RWPE2 (cell line): ENCODE measurements around the gene SPATA24.
A peak's percentile ranks its signal among the peaks of the same experiment; 100 is the strongest.

ENCODE experiments used
- ATAC-seq: fragments of 200-7000 bp; cut with Tn5 transposase; 3 replicates; pipeline ENCODE4 v1.9.1; 2021; ENCODE audit warnings: low read depth
- DNase-seq: peaks from one replicate; pipeline ENCODE4 v3.0.0-alpha.2; 2020; ENCODE audit warnings: low spot score
- H3K27ac ChIP-seq: fragments of 450-650 bp; 2 replicates; pipeline ENCODE4 v1.5.1; 2017; ENCODE audit warnings: mild to moderate bottlenecking; ENCODE audit not compliant: poor library complexity, severe bottlenecking
- H3K27me3 ChIP-seq: fragments of 250-450 bp; sonication (Bioruptor Pico); 2 replicates; pipeline ENCODE4 v1.5.1; 2021; ENCODE audit warnings: mild to moderate bottlenecking, moderate library complexity; ENCODE audit not compliant: insufficient read depth, poor library complexity, severe bottlenecking
- H3K36me3 ChIP-seq: fragments of 250-450 bp; sonication (Bioruptor Pico); 2 replicates; pipeline ENCODE4 v1.5.1; 2020; ENCODE audit warnings: low read depth, mild to moderate bottlenecking, moderate library complexity
- H3K4me1 ChIP-seq: fragments of 250-450 bp; sonication (Bioruptor Pico); 2 replicates; pipeline ENCODE4 v1.5.1; 2021; ENCODE audit warnings: mild to moderate bottlenecking, moderate library complexity; ENCODE audit not compliant: insufficient read depth, poor library complexity, severe bottlenecking
- H3K4me3 ChIP-seq: fragments of 250-450 bp; sonication (Bioruptor Pico); 2 replicates; pipeline ENCODE4 v1.5.1; 2021; ENCODE audit warnings: mild to moderate bottlenecking, moderate library complexity; ENCODE audit not compliant: severe bottlenecking
- H3K9me3 ChIP-seq: fragments of 250-450 bp; sonication (Bioruptor Pico); 2 replicates; pipeline ENCODE4 v1.5.1; 2021; ENCODE audit warnings: mild to moderate bottlenecking, moderate library complexity; ENCODE audit not compliant: severe bottlenecking
- CTCF ChIP-seq: fragments of 450-650 bp; IDR thresholded peaks from one replicate; pipeline ENCODE4 v1.5.1; 2017; ENCODE audit warnings: mild to moderate bottlenecking, moderate library complexity; ENCODE audit not compliant: poor library complexity, severe bottlenecking

Gene SPATA24, protein sequence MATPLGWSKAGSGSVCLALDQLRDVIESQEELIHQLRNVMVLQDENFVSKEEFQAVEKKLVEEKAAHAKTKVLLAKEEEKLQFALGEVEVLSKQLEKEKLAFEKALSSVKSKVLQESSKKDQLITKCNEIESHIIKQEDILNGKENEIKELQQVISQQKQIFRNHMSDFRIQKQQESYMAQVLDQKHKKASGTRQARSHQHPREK

GRCh38 chr5:139403787-139404483, at the start of gene SPATA24:
TSS of gene SPATA24 (minus strand) at chr5:139404089. CDS start at chr5:139404060, 29 bp downstream.
- no peaks in the 10 kb centered on the region for H3K27me3 ChIP-seq
- no peaks in the 10 kb centered on the region for H3K9me3 ChIP-seq
- peak within 1 kb of the TSS; percentile 76 for H3K27ac ChIP-seq
- DNase-seq, result peak; percentile 99
- no peak for TF ChIP-seq CTCF
- peak; percentile 93 for ATAC-seq
- no peaks in the 10 kb centered on the region for H3K36me3 ChIP-seq
- H3K4me1 ChIP-seq, result peaks cover 10% of the 10 kb centered on the region
- peak within 1 kb of the TSS; percentile 39 for H3K4me3 ChIP-seq

DNA sequence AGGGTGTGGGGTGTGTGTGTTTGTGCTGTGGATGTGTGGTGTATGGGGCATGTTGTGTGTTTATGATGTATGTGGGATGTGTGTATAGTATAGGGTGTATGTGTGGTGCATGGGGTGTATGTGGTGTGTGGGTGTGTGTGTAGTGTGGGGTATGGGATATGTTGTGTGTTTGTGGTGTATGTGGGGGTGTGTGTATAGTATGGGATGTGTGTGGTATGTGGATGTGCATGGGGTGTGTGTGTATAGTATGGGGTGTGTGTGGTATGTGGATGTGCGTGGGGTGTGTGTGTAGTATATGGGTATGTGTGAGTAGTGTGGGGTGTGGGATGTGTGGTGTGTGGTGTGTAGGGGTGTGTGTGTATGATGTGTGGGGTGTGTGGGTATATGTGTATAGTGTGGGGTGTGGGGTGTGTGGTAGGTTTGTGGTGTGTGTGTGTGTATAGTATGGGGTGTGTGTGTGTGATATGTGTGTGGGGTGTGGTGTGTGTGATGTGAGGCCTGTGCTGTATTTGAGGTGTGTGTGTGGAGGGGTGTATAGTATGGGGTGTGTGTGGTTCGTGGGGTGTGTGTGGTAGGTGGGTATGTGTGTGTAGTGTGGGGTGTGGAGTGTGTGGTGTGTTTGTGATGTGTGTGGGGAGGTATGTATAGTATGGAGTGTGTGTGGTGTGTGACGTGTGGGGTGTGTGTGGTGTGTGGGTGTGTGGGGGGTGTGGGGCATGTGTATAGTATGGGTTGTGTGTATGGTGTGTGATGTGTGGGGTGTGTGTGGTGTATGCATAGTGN, 48.2 kb upstream of the SPATA24 start:
- ATAC-seq (no peak), DNase-seq (no peak)
- Histone ChIP-seq H3K36me3 (no peaks in the 10 kb centered on the region), H3K9me3 (no peaks in the 10 kb centered on the region), H3K4me3 (no peak overlapping the region), H3K27ac (no peak overlapping the region), H3K4me1 (no peaks in the 10 kb centered on the region), H3K27me3 (no peaks in the 10 kb centered on the region)
- no peak for TF ChIP-seq CTCF

- TF ChIP-seq CTCF, result no peak
- no peak for ATAC-seq
- Histone ChIP-seq H3K9me3 (no peaks in the 10 kb centered on the region), H3K36me3 (no peaks in the 10 kb centered on the region), H3K4me3 (no peak overlapping the region), H3K27ac (no peak overlapping the region), H3K27me3 (no peaks in the 10 kb centered on the region), H3K4me1 (peaks cover under 1% of the 10 kb centered on the region)
- DNase-seq, result no peak
Measured at GRCh38 chr5:139451176-139451575, 47.3 kb upstream of the SPATA24 start.

DNA sequence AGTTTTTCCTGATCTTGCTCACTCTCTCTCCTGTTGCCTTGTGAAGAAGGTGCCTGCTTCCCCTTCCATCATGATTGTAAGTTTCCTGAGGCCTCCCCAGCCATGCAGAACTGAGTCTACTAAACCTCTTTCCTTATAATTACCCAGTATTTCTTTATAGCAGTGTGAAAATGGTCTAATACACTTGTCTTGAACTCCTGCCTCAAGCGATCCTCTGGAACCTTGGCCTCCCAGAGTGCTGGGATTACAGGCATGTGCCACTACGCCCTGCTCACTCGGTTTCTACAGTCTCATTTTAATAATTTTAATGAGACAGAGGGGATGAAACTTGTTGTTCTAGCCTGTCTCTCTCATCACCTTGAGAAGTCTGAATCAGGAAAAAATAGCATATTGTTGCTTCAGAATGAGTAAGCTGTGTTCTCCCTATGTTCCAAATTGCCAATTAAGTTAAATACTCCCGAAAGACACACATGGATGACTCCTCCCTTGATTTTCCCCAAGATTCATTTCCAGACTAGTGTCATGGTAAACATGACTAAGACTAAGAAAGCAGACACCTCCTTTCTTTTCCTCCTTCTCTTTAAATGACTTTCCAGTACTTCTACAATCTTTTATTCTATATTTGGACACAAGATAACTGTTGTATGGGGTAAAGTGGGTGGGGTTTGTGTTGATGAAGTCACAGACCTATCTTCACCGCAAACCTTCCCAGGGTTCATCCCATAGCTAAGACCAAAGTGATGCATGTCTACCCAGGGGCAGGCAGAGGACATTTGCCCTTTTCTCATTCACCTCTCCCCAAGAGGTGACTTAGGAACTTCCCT, 43.3 kb upstream of the SPATA24 start:
- no peak overlapping the region for H3K27ac ChIP-seq
- no peaks in the 10 kb centered on the region for H3K36me3 ChIP-seq
- no peaks in the 10 kb centered on the region for H3K27me3 ChIP-seq
- no peak for TF ChIP-seq CTCF
- ATAC-seq, result no peak
- no peak overlapping the region for H3K4me3 ChIP-seq
- DNase-seq, result no peak
- peaks cover 27% of the 10 kb centered on the region for H3K4me1 ChIP-seq
- H3K9me3 ChIP-seq, result no peaks in the 10 kb centered on the region
